ENCODE data around the gene TEX2. TPM values are rescaled to one million over a fixed set of nuclear protein-coding genes. Genes with fewer than 3 reads are reported as not detected.

The TEX2 gene
- total and polyA plus RNA-seq, 2 donors (not counting 3 experiments of a cell fraction or from before 2014, with no cell fraction given) = 13.3 to 25.8 TPM

DNA sequence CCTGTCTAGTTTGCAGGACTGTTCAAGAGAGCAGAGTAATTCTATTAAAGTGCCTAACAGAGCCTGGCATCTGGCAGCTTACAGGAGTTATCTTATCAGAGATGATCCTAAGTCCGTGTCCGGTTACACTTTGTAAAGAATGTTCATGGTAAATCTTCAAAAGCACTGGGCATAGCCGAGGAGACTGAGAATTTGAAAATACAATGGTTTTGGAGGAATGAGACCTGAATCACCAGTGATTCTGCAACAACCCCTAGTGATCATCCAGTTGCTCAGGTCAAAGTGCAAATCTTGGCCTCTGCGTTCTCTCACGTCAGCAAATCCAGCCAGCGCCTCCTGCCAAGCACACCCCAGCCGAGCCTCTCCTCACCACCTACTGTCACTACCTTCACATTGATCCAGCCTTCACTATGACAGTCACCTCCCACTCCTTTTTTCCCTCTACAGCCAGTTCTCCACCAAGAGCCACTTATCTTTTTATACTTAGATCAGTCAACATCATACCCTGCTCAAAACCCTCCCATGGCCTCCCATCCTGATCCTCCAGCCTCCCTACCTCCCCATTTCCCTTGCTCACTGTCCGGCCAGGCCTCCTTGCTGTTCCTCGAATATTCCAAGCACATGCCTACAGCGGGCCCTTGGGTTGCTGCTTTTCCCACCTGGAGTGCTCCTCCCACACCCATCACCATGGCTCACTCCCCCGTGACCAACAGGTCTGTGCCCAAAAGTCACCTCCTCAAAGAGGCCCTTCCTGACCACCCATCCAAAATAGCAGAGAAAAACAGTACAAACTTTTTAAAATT is 75.8 kb downstream of the TEX2 start:
- intact Hi-C loops (cut with micrococcal nuclease) (no loop called here), dilution Hi-C loops (cut with MboI; ENCODE audit: extremely low pct_ligation_motif_present, low sequenced_read_pairs) (no loop called here)
- DNase-seq (ENCODE audit: low read depth, low spot score) = no peak
- no peak overlapping the region for H3K4me2 ChIP-seq (ENCODE audit: insufficient read depth, low read length)
- no peaks in the 10 kb centered on the region for H3K79me2 ChIP-seq (ENCODE audit: control insufficient read depth, insufficient read depth, low read length)
- no TSS peak for BruUV-seq (replicated peaks)
- peaks cover 2% of the 10 kb centered on the region in 2 experiments for H3K36me3 ChIP-seq (ENCODE audit: control insufficient read depth in 2 of 2, extremely low read depth in 1 of 2, insufficient read depth in 2 of 2, low read length in 2 of 2)
- peaks cover 2% of the 10 kb centered on the region for H3K4me1 ChIP-seq (ENCODE audit: control insufficient read depth, extremely low read depth, insufficient read depth, low read length)
- ChIA-PET CTCF (no interaction called here), POLR2A (no interaction called here)
- H3K27ac ChIP-seq (ENCODE audit: insufficient read depth, low read depth, low read length) = no peak overlapping the region
- FAIRE-seq = no peak
- TF ChIP-seq FOS (IDR thresholded peaks at IDR 0.05; ENCODE audit: borderline replicate concordance, insufficient read depth, low read length) (no peak), MYC (IDR thresholded peaks at IDR 0.05; ENCODE audit: low read depth, low read length) (no peak)
- TF ChIP-seq, protein P1, sequence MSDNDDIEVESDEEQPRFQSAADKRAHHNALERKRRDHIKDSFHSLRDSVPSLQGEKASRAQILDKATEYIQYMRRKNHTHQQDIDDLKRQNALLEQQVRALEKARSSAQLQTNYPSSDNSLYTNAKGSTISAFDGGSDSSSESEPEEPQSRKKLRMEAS (IDR thresholded peaks at IDR 0.05; ENCODE audit: insufficient read depth, insufficient read length) = no peak
- no peaks in the 10 kb centered on the region for H4K20me1 ChIP-seq (replicated peaks; ENCODE audit: control insufficient read depth, extremely low read depth, insufficient read depth, low read length)
- no peaks in the 10 kb centered on the region for H3K27me3 ChIP-seq (ENCODE audit: control insufficient read depth in 2 of 2, insufficient read depth in 2 of 2, low read length in 2 of 2)
- H3K4me3 ChIP-seq (replicated peaks in 1 of 3; ENCODE audit: insufficient read depth in 1 of 3, low read depth in 1 of 3, low read length in 3 of 3) = no peak overlapping the region
- no peak overlapping the region for H3K9ac ChIP-seq (replicated peaks; ENCODE audit: extremely low read depth, insufficient read depth, low read length)
- H3K9me1 ChIP-seq (replicated peaks; ENCODE audit: control insufficient read depth, extremely low read depth, insufficient read depth, low read length) = no peaks in the 10 kb centered on the region
- H3K9me3 ChIP-seq (replicated peaks; ENCODE audit: control insufficient read depth, insufficient read depth, low read length) = no peaks in the 10 kb centered on the region
- no peak overlapping the region for H2AFZ ChIP-seq (ENCODE audit: low read depth, low read length)

DNA sequence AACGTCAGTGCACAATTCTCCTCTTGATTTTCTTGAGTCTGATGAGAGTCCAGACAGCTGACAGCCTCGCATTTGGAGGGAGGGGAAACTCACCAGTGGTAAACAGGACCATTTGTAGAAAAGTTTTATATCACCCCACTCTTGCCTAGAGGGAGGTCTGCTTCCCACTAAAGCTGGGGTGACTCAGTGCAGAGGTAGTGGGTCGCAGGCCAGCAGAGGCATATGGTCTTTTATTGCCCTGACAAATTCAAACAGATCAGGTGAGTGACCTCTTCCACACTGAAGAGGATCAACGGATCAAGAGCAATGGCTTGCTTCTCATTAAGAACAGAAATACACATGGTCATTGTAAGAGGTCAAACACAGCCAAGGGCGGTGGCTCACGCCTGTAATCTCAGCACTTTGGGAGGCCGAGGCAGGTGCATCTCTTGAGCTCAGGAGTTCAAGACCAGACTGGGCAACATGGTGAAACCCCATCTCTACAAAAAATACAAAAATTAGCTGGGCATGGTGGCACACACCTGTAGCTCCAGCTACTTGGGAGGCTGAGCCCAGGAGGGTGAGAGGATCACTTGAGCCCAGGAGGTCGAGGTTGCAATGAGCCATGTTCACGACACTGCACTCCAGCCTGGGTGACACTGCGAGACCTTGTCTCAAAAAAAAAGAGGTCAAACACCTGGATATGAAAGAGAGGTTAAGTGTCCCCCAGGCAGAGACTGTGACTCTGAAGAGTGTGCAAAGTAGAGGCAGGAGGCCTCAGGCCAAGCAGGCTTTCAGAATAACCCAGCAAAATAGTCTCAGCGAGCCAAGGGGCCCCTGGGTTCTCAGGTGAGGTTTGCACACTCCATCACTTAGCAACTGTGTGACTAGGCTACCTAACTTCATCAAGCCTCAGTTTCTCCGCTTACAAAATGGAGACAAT is 76.6 kb downstream of the TEX2 start:
- no peak overlapping the region for H3K4me3 ChIP-seq (replicated peaks in 1 of 3; ENCODE audit: insufficient read depth in 1 of 3, low read depth in 1 of 3, low read length in 3 of 3)
- DNase-seq (ENCODE audit: low read depth, low spot score) (no peak), FAIRE-seq (no peak)
- BruUV-seq (replicated peaks) = no TSS peak
- no peaks in the 10 kb centered on the region for H3K27me3 ChIP-seq (ENCODE audit: control insufficient read depth in 2 of 2, insufficient read depth in 2 of 2, low read length in 2 of 2)
- peaks cover 2% of the 10 kb centered on the region in 2 experiments for H3K36me3 ChIP-seq (ENCODE audit: control insufficient read depth in 2 of 2, extremely low read depth in 1 of 2, insufficient read depth in 2 of 2, low read length in 2 of 2)
- H3K9ac ChIP-seq (replicated peaks; ENCODE audit: extremely low read depth, insufficient read depth, low read length) = no peak overlapping the region
- H3K79me2 ChIP-seq (ENCODE audit: control insufficient read depth, insufficient read depth, low read length) = no peaks in the 10 kb centered on the region
- ChIA-PET POLR2A (no interaction called here), CTCF (no interaction called here)
- no peak overlapping the region for H3K27ac ChIP-seq (ENCODE audit: insufficient read depth, low read depth, low read length)
- intact Hi-C loops (cut with micrococcal nuclease) = no loop called here
- H3K4me1 ChIP-seq (ENCODE audit: control insufficient read depth, extremely low read depth, insufficient read depth, low read length) = peaks cover 2% of the 10 kb centered on the region
- TF ChIP-seq JUN (IDR thresholded peaks at IDR 0.05; ENCODE audit: borderline replicate concordance, insufficient read depth, insufficient read length, low read depth) = no peak
- no peak for TF ChIP-seq FOS (IDR thresholded peaks at IDR 0.05; ENCODE audit: borderline replicate concordance, insufficient read depth, low read length)
- TF ChIP-seq MYC (IDR thresholded peaks at IDR 0.05; ENCODE audit: low read depth, low read length) = no peak
- TF ChIP-seq POLR2AphosphoS5 (IDR thresholded peaks at IDR 0.05; ENCODE audit: insufficient read depth, low read depth, low read length) = no peak
- TF ChIP-seq, protein P1 (IDR thresholded peaks at IDR 0.05; ENCODE audit: insufficient read depth, insufficient read length) = no peak
- TF ChIP-seq, protein P2, sequence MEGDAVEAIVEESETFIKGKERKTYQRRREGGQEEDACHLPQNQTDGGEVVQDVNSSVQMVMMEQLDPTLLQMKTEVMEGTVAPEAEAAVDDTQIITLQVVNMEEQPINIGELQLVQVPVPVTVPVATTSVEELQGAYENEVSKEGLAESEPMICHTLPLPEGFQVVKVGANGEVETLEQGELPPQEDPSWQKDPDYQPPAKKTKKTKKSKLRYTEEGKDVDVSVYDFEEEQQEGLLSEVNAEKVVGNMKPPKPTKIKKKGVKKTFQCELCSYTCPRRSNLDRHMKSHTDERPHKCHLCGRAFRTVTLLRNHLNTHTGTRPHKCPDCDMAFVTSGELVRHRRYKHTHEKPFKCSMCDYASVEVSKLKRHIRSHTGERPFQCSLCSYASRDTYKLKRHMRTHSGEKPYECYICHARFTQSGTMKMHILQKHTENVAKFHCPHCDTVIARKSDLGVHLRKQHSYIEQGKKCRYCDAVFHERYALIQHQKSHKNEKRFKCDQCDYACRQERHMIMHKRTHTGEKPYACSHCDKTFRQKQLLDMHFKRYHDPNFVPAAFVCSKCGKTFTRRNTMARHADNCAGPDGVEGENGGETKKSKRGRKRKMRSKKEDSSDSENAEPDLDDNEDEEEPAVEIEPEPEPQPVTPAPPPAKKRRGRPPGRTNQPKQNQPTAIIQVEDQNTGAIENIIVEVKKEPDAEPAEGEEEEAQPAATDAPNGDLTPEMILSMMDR (IDR thresholded peaks at IDR 0.05; ENCODE audit: extremely low read depth in 1 of 2, insufficient read depth in 1 of 2, low read depth in 1 of 2, low read length in 2 of 2) = no peak
- TF ChIP-seq EZH2 (IDR thresholded peaks at IDR 0.05; ENCODE audit: borderline replicate concordance, low read depth, low read length, severe bottlenecking) = no peak
- TF ChIP-seq POLR2A (IDR thresholded peaks at IDR 0.05; ENCODE audit: low read depth, low read length) = no peak
- no peak for TF ChIP-seq GATA2 (IDR thresholded peaks at IDR 0.05; ENCODE audit: insufficient read depth, insufficient read length, low read depth, low read length)
- no peak overlapping the region for H3K4me2 ChIP-seq (ENCODE audit: insufficient read depth, low read length)
- no peaks in the 10 kb centered on the region for H3K9me1 ChIP-seq (replicated peaks; ENCODE audit: control insufficient read depth, extremely low read depth, insufficient read depth, low read length)
- dilution Hi-C loops (cut with MboI; ENCODE audit: extremely low pct_ligation_motif_present, low sequenced_read_pairs) = no loop called here
- H4K20me1 ChIP-seq (replicated peaks; ENCODE audit: control insufficient read depth, extremely low read depth, insufficient read depth, low read length) = no peaks in the 10 kb centered on the region
- H3K9me3 ChIP-seq (replicated peaks; ENCODE audit: control insufficient read depth, insufficient read depth, low read length) = no peaks in the 10 kb centered on the region
- H2AFZ ChIP-seq (ENCODE audit: low read depth, low read length) = no peak overlapping the region

Data from endothelial cell of umbilical vein (primary cell).